ENCODE measurements around the gene ZRANB3. TPM values are rescaled to one million over a fixed set of nuclear protein-coding genes. Genes with fewer than 3 reads are reported as not detected.

Gene ZRANB3
- total RNA-seq, 1 donor from 2014 or later = 11.0 TPM

- peaks cover 33% of the 10 kb centered on the region for H3K36me3 Mint-ChIP-seq (ENCODE audit: unreplicated experiment)
- H3K27me3 Mint-ChIP-seq (ENCODE audit: unreplicated experiment) = no peaks in the 10 kb centered on the region
- peaks cover 4% of the 10 kb centered on the region for H3K4me1 Mint-ChIP-seq (ENCODE audit: unreplicated experiment)
- H3K27ac Mint-ChIP-seq (ENCODE audit: unreplicated experiment) = no peak overlapping the region
- no peak for TF ChIP-seq CTCF (IDR thresholded peaks at IDR 0.05)
- DNase-seq (ENCODE audit: extremely low spot score, unreplicated experiment) = no peak
- no peaks in the 10 kb centered on the region for H3K9me3 Mint-ChIP-seq (ENCODE audit: unreplicated experiment)
- H3K4me3 Mint-ChIP-seq (ENCODE audit: unreplicated experiment) = no peak overlapping the region
These were observed 368.2 kb downstream of the ZRANB3 start for GRCh38 chr2:135162786-135163185.

- H3K4me1 Mint-ChIP-seq (ENCODE audit: unreplicated experiment) = peaks cover 4% of the 10 kb centered on the region
- H3K4me3 Mint-ChIP-seq (ENCODE audit: unreplicated experiment) = no peak overlapping the region
- H3K27ac Mint-ChIP-seq (ENCODE audit: unreplicated experiment) = no peak overlapping the region
- no peak for DNase-seq (ENCODE audit: extremely low spot score, unreplicated experiment)
- TF ChIP-seq CTCF (IDR thresholded peaks at IDR 0.05) = no peak
- H3K27me3 Mint-ChIP-seq (ENCODE audit: unreplicated experiment) = no peaks in the 10 kb centered on the region
- peaks cover 35% of the 10 kb centered on the region for H3K36me3 Mint-ChIP-seq (ENCODE audit: unreplicated experiment)
- H3K9me3 Mint-ChIP-seq (ENCODE audit: unreplicated experiment) = no peaks in the 10 kb centered on the region
These were observed 368.6 kb downstream of the ZRANB3 start for GRCh38 chr2:135162377-135162776.

GRCh38 chr2:135159191-135159590 lies 371.8 kb downstream of the ZRANB3 start:
- no peak for TF ChIP-seq CTCF (IDR thresholded peaks at IDR 0.05)
- Mint-ChIP-seq H3K9me3 (ENCODE audit: unreplicated experiment) (no peaks in the 10 kb centered on the region), H3K27me3 (ENCODE audit: unreplicated experiment) (no peaks in the 10 kb centered on the region), H3K4me1 (ENCODE audit: unreplicated experiment) (peaks cover under 1% of the 10 kb centered on the region), H3K27ac (ENCODE audit: unreplicated experiment) (no peak overlapping the region), H3K36me3 (ENCODE audit: unreplicated experiment) (peaks cover 59% of the 10 kb centered on the region), H3K4me3 (ENCODE audit: unreplicated experiment) (no peak overlapping the region)
- DNase-seq (ENCODE audit: extremely low spot score, unreplicated experiment) = no peak

GRCh38 chr2:135157856-135158255 lies 373.2 kb downstream of the ZRANB3 start:
- TF ChIP-seq CTCF (IDR thresholded peaks at IDR 0.05) = no peak
- Mint-ChIP-seq H3K27ac (ENCODE audit: unreplicated experiment) (no peak overlapping the region), H3K27me3 (ENCODE audit: unreplicated experiment) (no peaks in the 10 kb centered on the region), H3K4me1 (ENCODE audit: unreplicated experiment) (no peaks in the 10 kb centered on the region), H3K36me3 (ENCODE audit: unreplicated experiment) (peaks cover 61% of the 10 kb centered on the region), H3K4me3 (ENCODE audit: unreplicated experiment) (no peak overlapping the region), H3K9me3 (ENCODE audit: unreplicated experiment) (no peaks in the 10 kb centered on the region)
- DNase-seq (ENCODE audit: extremely low spot score, unreplicated experiment) = no peak

GRCh38 chr2:135154962-135155361 lies 376.1 kb downstream of the ZRANB3 start:
- Mint-ChIP-seq H3K4me1 (ENCODE audit: unreplicated experiment) (no peaks in the 10 kb centered on the region), H3K36me3 (ENCODE audit: unreplicated experiment) (peaks cover 81% of the 10 kb centered on the region)

More at GRCh38 chr2:135154962-135155361, 376.1 kb downstream of the ZRANB3 start:
- H3K27me3 Mint-ChIP-seq (ENCODE audit: unreplicated experiment) = no peaks in the 10 kb centered on the region
- no peaks in the 10 kb centered on the region for H3K9me3 Mint-ChIP-seq (ENCODE audit: unreplicated experiment)
- H3K4me3 Mint-ChIP-seq (ENCODE audit: unreplicated experiment) = no peak overlapping the region
- TF ChIP-seq CTCF (IDR thresholded peaks at IDR 0.05) = no peak
- no peak for DNase-seq (ENCODE audit: extremely low spot score, unreplicated experiment)
- H3K27ac Mint-ChIP-seq (ENCODE audit: unreplicated experiment) = no peak overlapping the region
